ENCODE results near the gene WNT7B.

GRCh38 chr22:46006379-46007002 is 29.5 kb upstream of the WNT7B start:
- TF ChIP-seq POLR2AphosphoS5 (IDR thresholded peaks at IDR 0.05) (peak in 3 of 4 donors; percentile 39 to 64 (median 57)), CTCF (IDR thresholded peaks at IDR 0.05) (peak; percentile 96 to 98 (median 97))
